Measurements from ENCODE around the gene MTG2. TPM values are rescaled to one million over a fixed set of nuclear protein-coding genes. Genes with fewer than 3 reads are reported as not detected.
A peak's percentile ranks its signal among the peaks of the same experiment; 100 is the strongest.

The MTG2 gene
- total and polyA plus RNA-seq, 2 of the 13 experiments (the other 11 are each of a cell fraction or from before 2014, with no cell fraction given), result 20.4 to 37.8 TPM

DNA sequence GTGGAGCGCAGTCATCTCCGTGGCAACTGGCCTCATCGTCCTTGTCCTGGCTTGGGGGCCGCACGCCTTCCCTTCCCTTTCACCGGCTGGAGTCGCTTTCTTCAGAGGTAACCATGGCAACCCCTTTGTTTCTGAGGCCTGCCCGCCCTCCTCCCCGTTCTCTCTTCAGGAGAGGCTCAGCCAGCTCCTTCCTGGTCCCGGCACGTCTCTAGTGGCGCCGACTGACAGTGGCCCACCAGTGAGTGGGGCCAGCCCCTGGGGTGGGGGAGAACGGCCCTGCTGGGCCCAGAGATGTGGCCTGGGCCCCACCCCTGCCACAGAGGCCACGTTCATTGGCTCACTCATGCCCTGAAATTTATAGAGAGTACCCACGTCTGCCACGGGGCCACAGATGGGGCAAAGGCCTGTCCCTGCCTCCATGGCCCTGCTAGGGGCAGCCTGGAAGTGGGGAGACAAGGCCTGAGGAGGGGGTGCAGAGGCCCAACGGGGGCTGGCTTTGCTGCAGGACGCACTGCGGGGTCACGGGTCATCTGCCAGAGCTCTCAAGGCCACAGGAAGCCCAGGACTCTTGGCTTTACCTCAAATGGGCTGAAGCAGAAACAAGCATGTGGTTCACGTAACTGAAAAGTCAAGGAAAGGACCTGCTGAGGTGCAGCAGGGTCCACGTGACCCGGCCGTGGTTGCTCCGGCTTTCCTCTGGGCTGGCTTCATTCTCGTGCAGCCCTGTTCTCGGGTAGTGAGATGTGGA, 54.1 kb downstream of the MTG2 start (continued):
- 0 out of 2 replicates have a peak, but pooled peaks have one; percentile 17 for TF ChIP-seq IKZF5 (CRISPR knock-in tag; IDR thresholded peaks at IDR 0.05)
- TF ChIP-seq ZNF33B (CRISPR knock-in tag; IDR thresholded peaks at IDR 0.05), result no peak
- 0 out of 2 replicates have a peak, but pooled peaks have one; percentile 15 for TF ChIP-seq FOXC1 (CRISPR knock-in tag; IDR thresholded peaks at IDR 0.05; ENCODE audit: borderline replicate concordance)
- TF ChIP-seq ZZZ3 (CRISPR knock-in tag; IDR thresholded peaks at IDR 0.05; ENCODE audit: borderline replicate concordance), result peak; percentile 61; the same call in 1 of the 2 replicates
- peak; percentile 87 for TF ChIP-seq KDM5B (CRISPR knock-in tag; IDR thresholded peaks at IDR 0.05; ENCODE audit: borderline replicate concordance)
- no peak for TF ChIP-seq HNF4A (CRISPR knock-in tag; IDR thresholded peaks at IDR 0.05)
- 0 out of 2 replicates have a peak, but pooled peaks have one; percentile 21 for TF ChIP-seq ZNF879 (CRISPR knock-in tag; IDR thresholded peaks at IDR 0.05)
- 0 out of 2 replicates have a peak, but pooled peaks have one; percentile 22 for TF ChIP-seq BHLHE40 (IDR thresholded peaks at IDR 0.05; ENCODE audit: low read length)
- TF ChIP-seq CENPX (CRISPR knock-in tag; IDR thresholded peaks at IDR 0.05), result no peak
- 0 out of 2 replicates have a peak, but pooled peaks have one; percentile 2 for TF ChIP-seq MTF2 (CRISPR knock-in tag; IDR thresholded peaks at IDR 0.05; ENCODE audit: borderline replicate concordance)
- peak; percentile 44 for TF ChIP-seq ZNF431 (CRISPR knock-in tag; IDR thresholded peaks at IDR 0.05; ENCODE audit: borderline replicate concordance, low read depth)
- TF ChIP-seq ZSCAN9 (CRISPR knock-in tag; IDR thresholded peaks at IDR 0.05; ENCODE audit: borderline replicate concordance), result peak; percentile 35; the same call in 1 of the 2 replicates
- no peak for TF ChIP-seq ETS1 (CRISPR knock-in tag; IDR thresholded peaks at IDR 0.05)
- 0 out of 2 replicates have a peak, but pooled peaks have one; percentile 32 for TF ChIP-seq TAF1 (CRISPR knock-in tag; IDR thresholded peaks at IDR 0.05)
- TF ChIP-seq, protein P1, sequence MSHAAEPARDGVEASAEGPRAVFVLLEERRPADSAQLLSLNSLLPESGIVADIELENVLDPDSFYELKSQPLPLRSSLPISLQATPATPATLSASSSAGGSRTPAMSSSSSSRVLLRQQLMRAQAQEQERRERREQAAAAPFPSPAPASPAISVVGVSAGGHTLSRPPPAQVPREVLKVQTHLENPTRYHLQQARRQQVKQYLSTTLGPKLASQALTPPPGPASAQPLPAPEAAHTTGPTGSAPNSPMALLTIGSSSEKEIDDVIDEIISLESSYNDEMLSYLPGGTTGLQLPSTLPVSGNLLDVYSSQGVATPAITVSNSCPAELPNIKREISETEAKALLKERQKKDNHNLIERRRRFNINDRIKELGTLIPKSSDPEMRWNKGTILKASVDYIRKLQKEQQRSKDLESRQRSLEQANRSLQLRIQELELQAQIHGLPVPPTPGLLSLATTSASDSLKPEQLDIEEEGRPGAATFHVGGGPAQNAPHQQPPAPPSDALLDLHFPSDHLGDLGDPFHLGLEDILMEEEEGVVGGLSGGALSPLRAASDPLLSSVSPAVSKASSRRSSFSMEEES (CRISPR knock-in tag; IDR thresholded peaks at IDR 0.05), result peak; percentile 82
- peak; percentile 76; the same call in 1 of the 2 replicates for TF ChIP-seq TIGD3 (CRISPR knock-in tag; IDR thresholded peaks at IDR 0.05; ENCODE audit: borderline replicate concordance)
- 0 out of 2 replicates have a peak, but pooled peaks have one; percentile 16 for TF ChIP-seq TBX3 (IDR thresholded peaks at IDR 0.05; ENCODE audit: borderline replicate concordance)
- peak; percentile 83; the same call in 1 of the 2 replicates for TF ChIP-seq SIN3A (IDR thresholded peaks at IDR 0.05; ENCODE audit: borderline replicate concordance, low read depth, low read length)
- TF ChIP-seq NFKB2 (CRISPR knock-in tag; IDR thresholded peaks at IDR 0.05; ENCODE audit: borderline replicate concordance), result peak; percentile 46; the same call in 1 of the 2 replicates
- TF ChIP-seq, protein P2, sequence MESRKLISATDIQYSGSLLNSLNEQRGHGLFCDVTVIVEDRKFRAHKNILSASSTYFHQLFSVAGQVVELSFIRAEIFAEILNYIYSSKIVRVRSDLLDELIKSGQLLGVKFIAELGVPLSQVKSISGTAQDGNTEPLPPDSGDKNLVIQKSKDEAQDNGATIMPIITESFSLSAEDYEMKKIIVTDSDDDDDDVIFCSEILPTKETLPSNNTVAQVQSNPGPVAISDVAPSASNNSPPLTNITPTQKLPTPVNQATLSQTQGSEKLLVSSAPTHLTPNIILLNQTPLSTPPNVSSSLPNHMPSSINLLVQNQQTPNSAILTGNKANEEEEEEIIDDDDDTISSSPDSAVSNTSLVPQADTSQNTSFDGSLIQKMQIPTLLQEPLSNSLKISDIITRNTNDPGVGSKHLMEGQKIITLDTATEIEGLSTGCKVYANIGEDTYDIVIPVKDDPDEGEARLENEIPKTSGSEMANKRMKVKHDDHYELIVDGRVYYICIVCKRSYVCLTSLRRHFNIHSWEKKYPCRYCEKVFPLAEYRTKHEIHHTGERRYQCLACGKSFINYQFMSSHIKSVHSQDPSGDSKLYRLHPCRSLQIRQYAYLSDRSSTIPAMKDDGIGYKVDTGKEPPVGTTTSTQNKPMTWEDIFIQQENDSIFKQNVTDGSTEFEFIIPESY (CRISPR knock-in tag; IDR thresholded peaks at IDR 0.05), result peak; percentile 53; the same call in 1 of the 2 replicates
- 0 out of 2 replicates have a peak, but pooled peaks have one; percentile 10 for TF ChIP-seq MIER3 (CRISPR knock-in tag; IDR thresholded peaks at IDR 0.05; ENCODE audit: borderline replicate concordance)
- TF ChIP-seq PAX8 (CRISPR knock-in tag; IDR thresholded peaks at IDR 0.05; ENCODE audit: borderline replicate concordance), result peak; percentile 56; the same call in 1 of the 2 replicates

Data from HepG2 (cell line).